Nucleus accumbens (tissue), 56 donors: Measurements from ENCODE around the gene TMF1.

Source experiments
- DNase-seq, 56 donors: peaks; one replicate each; lab custom pipeline; 2025; lab: John Stamatoyannopoulos, UW

The TMF1 gene

DNA sequence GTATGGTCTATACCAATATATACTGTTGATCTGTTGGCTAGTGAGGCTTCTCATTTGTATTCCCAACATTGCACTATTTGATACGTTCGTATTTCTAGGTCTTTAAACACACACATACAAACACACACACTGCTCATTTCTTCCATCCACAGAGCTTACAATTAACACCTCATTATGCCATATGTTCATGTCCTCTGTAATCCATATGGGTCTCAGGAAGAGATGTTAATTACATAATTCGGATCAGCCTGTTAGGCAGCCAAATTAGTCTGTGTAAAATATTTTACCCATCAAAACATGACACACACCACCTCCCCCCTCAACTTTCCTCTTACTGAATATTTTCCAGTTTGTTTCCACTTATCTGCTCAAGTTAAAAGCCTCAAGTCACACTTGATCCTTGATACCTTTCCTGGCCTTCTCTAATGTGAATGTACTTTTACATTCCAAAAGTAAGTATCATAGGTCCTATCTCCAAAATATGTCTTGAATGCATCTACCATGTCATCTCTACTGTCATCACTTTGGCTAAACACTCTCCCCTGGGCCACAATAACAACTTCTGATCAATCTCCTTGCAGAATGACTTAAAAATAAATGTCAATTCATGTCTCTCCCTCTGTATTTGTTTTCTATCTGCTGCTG, 66.9 kb downstream of the TMF1 start:
- no peak for DNase-seq

- DNase-seq: no peak
Observed at GRCh38 chr3:68984011-68984530, 68.1 kb downstream of the TMF1 start.

- DNase-seq: no peak
Observed at GRCh38 chr3:68977486-68978167, 74.5 kb downstream of the TMF1 start.

- DNase-seq: no peak
Observed at GRCh38 chr3:68974711-68975110, 77.4 kb downstream of the TMF1 start.

DNA sequence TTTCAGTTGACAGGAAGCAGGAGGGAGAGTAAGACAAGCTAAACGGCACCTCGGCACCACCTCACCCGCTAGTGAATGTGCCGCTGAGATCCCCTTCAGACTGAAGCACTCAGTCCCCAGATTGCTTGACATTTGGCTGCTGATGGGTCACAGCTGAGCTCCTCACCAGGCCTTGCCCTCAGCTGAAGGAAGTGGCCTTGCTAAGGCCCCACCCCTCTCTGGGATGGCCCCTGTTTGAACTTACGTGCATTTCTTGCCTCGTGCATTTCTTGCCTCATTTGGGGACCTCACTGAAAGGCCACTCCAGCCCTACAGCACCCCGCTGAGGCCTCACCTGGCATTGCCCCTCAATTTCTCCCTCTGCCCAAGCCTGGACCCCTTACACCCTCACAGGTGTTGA, 78.5 kb downstream of the TMF1 start:
- no peak for DNase-seq

GRCh38 chr3:68972358-68972979, 79.7 kb downstream of the TMF1 start:
- DNase-seq: peak in 49 of 56 donors; percentile 2 to 81 (median 50)
